NCI-H2081 (cell line): ENCODE data around the gene STK11.

ENCODE experiments used
- DNase-seq, 2 experiments: peaks; one replicate each; lab custom pipeline; 2025; lab: John Stamatoyannopoulos, UW

STK11 gene

GRCh38 chr19:1237027-1237659 lies 31.6 kb downstream of the STK11 start:
- no peak for DNase-seq

GRCh38 chr19:1237754-1238368 lies 32.3 kb downstream of the STK11 start, which contains the start of gene CBARP:
Gene CBARP (minus strand): TSS chr19:1238005. CDS start chr19:1236100, 1,905 bp downstream.
- peak in 1 of 2 experiments; percentile 38 for DNase-seq

GRCh38 chr19:1238369-1239303 lies 33.1 kb downstream of the STK11 start:
- DNase-seq: no peak

GRCh38 chr19:1239420-1239795 lies 33.8 kb downstream of the STK11 start:
- no peak for DNase-seq

- DNase-seq: peak; percentile 87 to 88
These were observed 34.5 kb downstream of the STK11 start for GRCh38 chr19:1239796-1240737.

DNA sequence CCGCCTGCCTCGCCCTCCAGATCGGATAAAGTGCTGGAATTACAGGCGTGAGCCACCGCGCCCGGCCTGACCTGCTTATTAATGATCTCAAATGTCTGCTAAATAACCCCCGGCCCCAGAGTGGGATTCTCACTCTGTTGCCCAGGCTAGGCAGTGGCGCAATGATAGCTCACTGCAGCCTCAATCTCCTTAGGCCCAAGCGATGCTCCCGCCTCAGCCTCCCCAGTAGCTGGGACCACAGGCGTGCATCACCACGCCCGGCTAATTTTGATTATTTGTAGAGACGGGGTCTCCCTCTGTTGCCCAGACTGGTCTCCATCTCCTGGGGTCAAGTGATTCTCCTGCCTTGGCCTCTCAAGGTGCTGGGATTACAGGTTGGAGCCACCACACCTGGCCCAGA lies 35.3 kb downstream of the STK11 start:
- no peak for DNase-seq

- DNase-seq: peak; percentile 93 to 94
These were observed 36.0 kb downstream of the STK11 start, which contains the start of gene ATP5F1D for GRCh38 chr19:1241417-1242095. Gene ATP5F1D (plus strand): TSS chr19:1241751. CDS start chr19:1241851, 100 bp downstream.

DNA sequence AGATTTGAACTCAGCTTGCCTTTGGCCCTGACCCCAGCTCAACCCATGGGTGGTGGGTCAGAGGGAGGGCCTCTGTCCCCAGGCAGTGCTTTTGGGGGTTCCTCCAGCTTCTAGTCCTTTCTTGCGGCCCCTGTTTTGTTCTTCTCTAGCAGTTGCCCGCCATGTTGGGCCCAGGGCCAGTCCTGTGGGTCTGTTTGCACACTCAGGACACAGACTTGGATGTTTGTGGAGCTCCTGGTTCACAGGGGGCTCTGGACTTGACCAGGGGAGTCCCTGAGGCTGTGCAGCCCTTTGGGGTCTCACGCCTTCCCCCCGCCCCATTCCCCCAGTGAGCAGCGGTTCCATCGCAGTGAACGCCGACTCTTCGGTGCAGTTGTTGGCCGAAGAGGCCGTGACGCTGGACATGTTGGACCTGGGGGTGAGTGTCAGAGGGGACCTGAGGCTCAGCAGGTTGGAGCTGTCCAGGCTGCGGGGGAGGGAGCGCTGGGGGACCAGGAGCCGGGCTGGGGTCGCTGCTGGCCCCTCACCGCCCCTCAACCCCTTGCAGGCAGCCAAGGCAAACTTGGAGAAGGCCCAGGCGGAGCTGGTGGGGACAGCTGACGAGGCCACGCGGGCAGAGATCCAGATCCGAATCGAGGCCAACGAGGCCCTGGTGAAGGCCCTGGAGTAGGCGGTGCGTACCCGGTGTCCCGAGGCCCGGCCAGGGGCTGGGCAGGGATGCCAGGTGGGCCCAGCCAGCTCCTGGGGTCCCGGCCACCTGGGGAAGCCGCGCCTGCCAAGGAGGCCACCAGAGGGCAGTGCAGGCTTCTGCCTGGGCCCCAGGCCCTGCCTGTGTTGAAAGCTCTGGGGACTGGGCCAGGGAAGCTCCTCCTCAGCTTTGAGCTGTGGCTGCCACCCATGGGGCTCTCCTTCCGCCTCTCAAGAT lies 38.5 kb downstream of the STK11 start:
- DNase-seq: peak; percentile 67 to 69

GRCh38 chr19:1244693-1245451 lies 39.3 kb downstream of the STK11 start:
- no peak for DNase-seq

DNA sequence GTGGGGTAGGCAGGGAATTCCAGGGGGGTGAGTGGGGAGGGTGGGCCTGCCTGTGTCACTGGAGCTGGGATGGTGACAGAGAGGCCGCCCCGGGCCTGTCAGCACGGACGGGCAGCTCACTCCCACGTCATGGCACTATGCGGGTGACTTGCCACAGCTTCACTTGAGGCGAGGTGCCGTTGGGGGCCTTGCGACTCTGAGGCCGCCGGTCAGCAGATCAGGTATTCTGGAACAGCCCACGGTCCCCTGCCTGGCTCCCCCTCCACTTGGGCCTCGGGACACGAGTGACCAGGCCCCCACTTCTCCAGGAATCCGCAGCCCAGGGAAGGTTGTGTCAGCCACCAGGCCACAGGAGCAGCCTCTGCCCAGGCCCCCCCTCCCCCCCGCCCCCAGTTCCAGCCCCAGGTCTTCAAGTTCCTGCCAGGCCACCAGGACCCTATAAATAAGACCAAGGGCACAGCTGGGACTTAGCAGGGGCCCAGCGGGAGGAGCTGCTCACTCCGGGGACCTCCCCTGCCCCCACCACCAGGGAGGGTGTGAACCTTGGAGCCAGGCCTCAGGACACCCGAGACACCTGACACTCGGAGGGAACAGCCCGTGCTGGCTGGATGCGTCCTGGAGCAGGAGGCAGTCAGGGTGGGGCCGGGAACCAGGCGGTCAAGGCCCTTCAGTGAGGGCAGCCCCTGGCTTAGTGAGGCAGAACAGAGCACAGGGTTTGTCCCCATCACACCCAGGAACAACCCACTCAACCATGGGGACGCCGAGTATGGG lies 40.1 kb downstream of the STK11 start:
- no peak for DNase-seq

DNA sequence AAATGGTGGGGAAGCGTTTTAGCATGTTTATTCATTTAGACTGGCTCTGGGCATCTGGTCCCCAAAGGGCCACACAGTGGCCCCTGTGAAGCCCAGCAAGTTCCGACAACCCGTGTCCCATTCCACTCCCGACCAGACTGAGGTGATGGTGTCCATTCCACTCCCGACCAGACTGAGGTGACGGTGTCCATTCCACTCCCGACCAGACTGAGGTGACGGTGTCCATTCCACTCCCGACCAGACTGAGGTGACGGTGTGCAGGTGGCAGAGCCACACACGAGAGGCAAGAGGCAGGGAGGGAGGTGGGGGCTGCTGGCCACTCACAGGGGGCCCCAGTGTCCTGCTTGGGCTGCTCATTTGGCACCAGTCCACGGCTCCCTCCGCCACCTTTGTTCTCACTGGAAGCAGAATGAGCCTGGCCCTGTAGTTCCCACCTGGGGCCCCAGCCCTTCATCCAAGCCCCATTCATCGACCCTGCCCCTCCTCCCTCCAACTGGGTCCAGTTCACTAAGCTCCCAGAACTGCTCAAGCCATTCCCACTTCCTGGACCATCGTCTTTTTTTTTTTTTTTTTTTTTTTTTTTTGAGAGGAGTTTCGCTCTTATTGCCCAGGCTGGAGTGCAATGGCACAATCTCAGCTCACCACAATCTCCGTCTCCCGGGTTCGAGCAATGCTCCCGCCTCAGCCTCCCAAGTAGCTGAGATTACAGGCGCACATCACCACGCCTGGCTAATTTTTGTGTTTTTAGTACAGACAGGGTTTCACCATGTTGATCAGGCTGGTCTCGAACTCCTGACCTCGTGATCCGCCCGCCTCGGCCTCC lies 40.9 kb downstream of the STK11 start:
- DNase-seq: peak in 1 of 2 experiments; percentile 25

GRCh38 chr19:1247748-1248138 lies 42.2 kb downstream of the STK11 start:
- no peak for DNase-seq

DNA sequence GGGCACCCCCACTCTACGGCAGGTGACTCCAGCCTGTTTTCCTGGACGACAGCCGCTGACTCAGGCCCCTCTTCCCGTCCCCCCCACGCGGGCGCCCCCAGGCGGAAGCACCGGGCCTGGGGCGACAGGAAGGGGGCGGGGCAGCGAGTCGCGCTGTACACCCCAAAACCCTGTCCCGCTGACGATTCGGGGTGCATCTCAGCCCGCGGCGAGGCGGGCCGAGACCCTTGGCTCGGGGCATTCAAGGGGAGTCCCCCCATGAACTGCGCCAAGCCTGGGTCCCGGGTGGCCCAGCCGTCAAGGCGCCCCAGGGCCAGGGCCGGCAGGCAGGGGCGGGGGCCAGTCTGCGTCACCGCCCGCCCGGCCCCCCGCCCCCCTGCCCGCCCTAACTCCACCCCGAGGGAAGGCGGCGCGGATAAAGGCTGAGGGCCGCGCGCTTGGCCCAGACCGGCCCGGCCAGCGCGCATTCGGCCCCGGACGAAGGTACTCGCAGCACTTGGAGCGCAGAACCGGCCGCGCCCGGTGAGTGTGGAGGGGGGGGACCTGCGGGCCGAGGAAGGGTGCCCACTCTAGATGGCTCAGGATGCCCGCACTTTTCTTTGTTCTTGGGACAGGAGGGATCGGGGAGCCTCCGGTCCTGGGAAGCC lies 42.7 kb downstream of the STK11 start, which contains the start of gene MIDN:
MIDN (plus strand) TSS at position 445 of the 647 bp plus-strand sequence. CDS start 1,714 bp downstream, outside the sequence.
- peak; percentile 81 for DNase-seq

- DNase-seq: peak; percentile 80 to 85
These were observed 43.3 kb downstream of the STK11 start for GRCh38 chr19:1248786-1249297.

- DNase-seq: peak; percentile 90 to 94
These were observed 43.9 kb downstream of the STK11 start for GRCh38 chr19:1249298-1249989.

GRCh38 chr19:1249990-1250436 lies 44.4 kb downstream of the STK11 start:
- no peak for DNase-seq
